Measurements from ENCODE around the gene DRC1.

- TF ChIP-seq, protein P1, sequence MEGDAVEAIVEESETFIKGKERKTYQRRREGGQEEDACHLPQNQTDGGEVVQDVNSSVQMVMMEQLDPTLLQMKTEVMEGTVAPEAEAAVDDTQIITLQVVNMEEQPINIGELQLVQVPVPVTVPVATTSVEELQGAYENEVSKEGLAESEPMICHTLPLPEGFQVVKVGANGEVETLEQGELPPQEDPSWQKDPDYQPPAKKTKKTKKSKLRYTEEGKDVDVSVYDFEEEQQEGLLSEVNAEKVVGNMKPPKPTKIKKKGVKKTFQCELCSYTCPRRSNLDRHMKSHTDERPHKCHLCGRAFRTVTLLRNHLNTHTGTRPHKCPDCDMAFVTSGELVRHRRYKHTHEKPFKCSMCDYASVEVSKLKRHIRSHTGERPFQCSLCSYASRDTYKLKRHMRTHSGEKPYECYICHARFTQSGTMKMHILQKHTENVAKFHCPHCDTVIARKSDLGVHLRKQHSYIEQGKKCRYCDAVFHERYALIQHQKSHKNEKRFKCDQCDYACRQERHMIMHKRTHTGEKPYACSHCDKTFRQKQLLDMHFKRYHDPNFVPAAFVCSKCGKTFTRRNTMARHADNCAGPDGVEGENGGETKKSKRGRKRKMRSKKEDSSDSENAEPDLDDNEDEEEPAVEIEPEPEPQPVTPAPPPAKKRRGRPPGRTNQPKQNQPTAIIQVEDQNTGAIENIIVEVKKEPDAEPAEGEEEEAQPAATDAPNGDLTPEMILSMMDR (IDR thresholded peaks at IDR 0.05) = no peak
- no peak for TF ChIP-seq POLR2A (IDR thresholded peaks at IDR 0.05)
These were observed 85.5 kb downstream of the DRC1 start for GRCh38 chr2:26487192-26487591.

Data from esophagus squamous epithelium (tissue), 4 donors.